ENCODE measurements around the gene CLEC3A. TPM values are rescaled to one million over a fixed set of nuclear protein-coding genes. Genes with fewer than 3 reads are reported as not detected.
"Not testable (repeated sequence)": the region's sequence is repeated elsewhere in the genome, so short reads cannot be mapped to it uniquely, and the experiment has no call there.

CLEC3A gene
- total RNA-seq, 1 donor from 2014 or later, result not detected

- TF ChIP-seq, protein P1, sequence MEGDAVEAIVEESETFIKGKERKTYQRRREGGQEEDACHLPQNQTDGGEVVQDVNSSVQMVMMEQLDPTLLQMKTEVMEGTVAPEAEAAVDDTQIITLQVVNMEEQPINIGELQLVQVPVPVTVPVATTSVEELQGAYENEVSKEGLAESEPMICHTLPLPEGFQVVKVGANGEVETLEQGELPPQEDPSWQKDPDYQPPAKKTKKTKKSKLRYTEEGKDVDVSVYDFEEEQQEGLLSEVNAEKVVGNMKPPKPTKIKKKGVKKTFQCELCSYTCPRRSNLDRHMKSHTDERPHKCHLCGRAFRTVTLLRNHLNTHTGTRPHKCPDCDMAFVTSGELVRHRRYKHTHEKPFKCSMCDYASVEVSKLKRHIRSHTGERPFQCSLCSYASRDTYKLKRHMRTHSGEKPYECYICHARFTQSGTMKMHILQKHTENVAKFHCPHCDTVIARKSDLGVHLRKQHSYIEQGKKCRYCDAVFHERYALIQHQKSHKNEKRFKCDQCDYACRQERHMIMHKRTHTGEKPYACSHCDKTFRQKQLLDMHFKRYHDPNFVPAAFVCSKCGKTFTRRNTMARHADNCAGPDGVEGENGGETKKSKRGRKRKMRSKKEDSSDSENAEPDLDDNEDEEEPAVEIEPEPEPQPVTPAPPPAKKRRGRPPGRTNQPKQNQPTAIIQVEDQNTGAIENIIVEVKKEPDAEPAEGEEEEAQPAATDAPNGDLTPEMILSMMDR (IDR thresholded peaks at IDR 0.05), result peak; percentile 26
- DNase-seq (ENCODE audit: low spot score), result peak; percentile 91
- Mint-ChIP-seq H3K4me1 (ENCODE audit: low read depth) (peaks cover 3% of the 10 kb centered on the region), H3K27ac (ENCODE audit: unreplicated experiment) (no peak overlapping the region), H3K9me3 (ENCODE audit: low read depth) (no peaks in the 10 kb centered on the region), H3K36me3 (ENCODE audit: low read depth) (no peaks in the 10 kb centered on the region), H3K4me3 (ENCODE audit: unreplicated experiment) (peak overlapping the region; percentile 42), H3K27me3 (ENCODE audit: low read depth) (peaks cover 4% of the 10 kb centered on the region)
Observed at GRCh38 chr16:78045865-78046581, 23.7 kb downstream of the CLEC3A start.

GRCh38 chr16:78048319-78048718, 26.0 kb downstream of the CLEC3A start:
- TF ChIP-seq, protein P1 (IDR thresholded peaks at IDR 0.05), result no peak
- no peaks in the 10 kb centered on the region for H3K36me3 Mint-ChIP-seq (ENCODE audit: low read depth)
- H3K4me3 Mint-ChIP-seq (ENCODE audit: unreplicated experiment), result no peak overlapping the region
- H3K27ac Mint-ChIP-seq (ENCODE audit: unreplicated experiment), result no peak overlapping the region
- peaks cover 3% of the 10 kb centered on the region for H3K27me3 Mint-ChIP-seq (ENCODE audit: low read depth)
- peaks cover 3% of the 10 kb centered on the region for H3K4me1 Mint-ChIP-seq (ENCODE audit: low read depth)
- no peak for DNase-seq (ENCODE audit: low spot score)
- H3K9me3 Mint-ChIP-seq (ENCODE audit: low read depth), result no peaks in the 10 kb centered on the region

GRCh38 chr16:78050734-78051400, 28.5 kb downstream of the CLEC3A start:
- TF ChIP-seq, protein P1 (IDR thresholded peaks at IDR 0.05), result no peak
- DNase-seq (ENCODE audit: low spot score), result no peak
- no peaks in the 10 kb centered on the region for H3K9me3 Mint-ChIP-seq (ENCODE audit: low read depth)
- no peaks in the 10 kb centered on the region for H3K36me3 Mint-ChIP-seq (ENCODE audit: low read depth)
- no peak overlapping the region for H3K4me3 Mint-ChIP-seq (ENCODE audit: unreplicated experiment)
- H3K27ac Mint-ChIP-seq (ENCODE audit: unreplicated experiment), result no peak overlapping the region
- no peaks in the 10 kb centered on the region for H3K4me1 Mint-ChIP-seq (ENCODE audit: low read depth)
- peaks cover 2% of the 10 kb centered on the region for H3K27me3 Mint-ChIP-seq (ENCODE audit: low read depth)

- no peak overlapping the region for H3K27ac Mint-ChIP-seq (ENCODE audit: unreplicated experiment)
- no peak overlapping the region for H3K4me3 Mint-ChIP-seq (ENCODE audit: unreplicated experiment)
- TF ChIP-seq, protein P1 (IDR thresholded peaks at IDR 0.05), result no peak
- no peaks in the 10 kb centered on the region for H3K36me3 Mint-ChIP-seq (ENCODE audit: low read depth)
- H3K4me1 Mint-ChIP-seq (ENCODE audit: low read depth), result no peaks in the 10 kb centered on the region
- H3K9me3 Mint-ChIP-seq (ENCODE audit: low read depth), result no peaks in the 10 kb centered on the region
- no peak for DNase-seq (ENCODE audit: low spot score)
- peaks cover 2% of the 10 kb centered on the region for H3K27me3 Mint-ChIP-seq (ENCODE audit: low read depth)
Observed at GRCh38 chr16:78057803-78058564, 35.6 kb downstream of the CLEC3A start.

DNA sequence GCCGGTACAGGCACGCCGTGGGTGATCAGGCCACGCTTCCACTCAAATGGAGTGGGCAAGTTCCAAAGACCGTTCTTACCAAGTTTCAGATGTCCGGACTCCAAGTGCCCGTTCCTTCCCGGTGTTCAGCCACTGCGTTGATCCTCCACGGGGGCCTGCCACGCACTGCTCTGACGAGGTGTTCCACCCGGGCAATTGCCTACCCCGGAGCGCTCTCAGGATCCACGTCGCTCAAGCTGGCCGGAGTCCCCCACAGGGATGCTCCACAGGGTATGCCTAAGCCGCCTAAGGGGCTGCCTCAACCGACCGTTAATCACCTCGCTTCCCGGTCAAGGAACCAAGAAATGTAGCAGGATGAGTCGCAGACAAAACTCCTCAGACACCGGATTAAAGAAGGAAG, 37.5 kb downstream of the CLEC3A start:
- not testable (repeated sequence) for H3K36me3 Mint-ChIP-seq (ENCODE audit: low read depth); H3K4me3 Mint-ChIP-seq (ENCODE audit: unreplicated experiment); DNase-seq (ENCODE audit: low spot score); H3K27ac Mint-ChIP-seq (ENCODE audit: unreplicated experiment); H3K4me1 Mint-ChIP-seq (ENCODE audit: low read depth); H3K27me3 Mint-ChIP-seq (ENCODE audit: low read depth); H3K9me3 Mint-ChIP-seq (ENCODE audit: low read depth)

Measured in chondrocyte (in vitro differentiated cells).